Measurements from ENCODE around the gene NVL.

Gene NVL

GRCh38 chr1:224192082-224192788 lies 137.7 kb downstream of the NVL start:
- DNase-seq: no peak

DNA sequence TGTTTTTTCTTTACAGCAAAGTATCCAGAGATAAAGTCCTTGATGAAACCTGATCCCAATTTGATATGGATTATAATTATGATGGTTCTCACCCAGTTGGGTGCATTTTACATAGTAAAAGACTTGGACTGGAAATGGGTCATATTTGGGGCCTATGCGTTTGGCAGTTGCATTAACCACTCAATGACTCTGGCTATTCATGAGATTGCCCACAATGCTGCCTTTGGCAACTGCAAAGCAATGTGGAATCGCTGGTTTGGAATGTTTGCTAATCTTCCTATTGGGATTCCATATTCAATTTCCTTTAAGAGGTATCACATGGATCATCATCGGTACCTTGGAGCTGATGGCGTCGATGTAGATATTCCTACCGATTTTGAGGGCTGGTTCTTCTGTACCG lies 140.4 kb downstream of the NVL start:
- no peak for DNase-seq

DNA sequence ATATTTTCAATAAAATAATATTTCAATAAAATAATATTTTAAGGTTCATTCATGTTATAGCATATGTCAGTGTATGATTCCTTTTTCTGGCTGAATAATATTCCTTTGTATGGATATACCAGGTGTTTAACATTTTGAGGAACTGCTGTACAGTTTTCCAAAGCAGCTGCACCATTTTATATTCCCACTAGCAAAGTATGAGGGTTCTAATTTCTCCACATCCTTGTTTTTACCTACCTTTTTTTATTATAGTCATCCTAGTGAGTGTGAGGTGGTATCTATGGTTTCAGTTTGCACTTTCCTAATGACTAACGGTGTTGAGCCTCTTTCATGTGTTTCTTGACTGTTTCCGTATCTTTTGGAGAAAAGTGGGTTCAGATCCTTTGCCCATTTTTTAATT lies 141.7 kb downstream of the NVL start:
- DNase-seq: no peak

- no peak for DNase-seq
These were observed 144.8 kb downstream of the NVL start for GRCh38 chr1:224185208-224185607.

- peak; percentile 66 for DNase-seq
These were observed 146.2 kb downstream of the NVL start for GRCh38 chr1:224183591-224184312.

GRCh38 chr1:224182866-224183590 lies 146.9 kb downstream of the NVL start, which contains the start of gene DEGS1:
DEGS1 (plus strand) TSS chr1:224183240; CDS start chr1:224183337, 97 bp downstream.
- DNase-seq: peak; percentile 88

DNA sequence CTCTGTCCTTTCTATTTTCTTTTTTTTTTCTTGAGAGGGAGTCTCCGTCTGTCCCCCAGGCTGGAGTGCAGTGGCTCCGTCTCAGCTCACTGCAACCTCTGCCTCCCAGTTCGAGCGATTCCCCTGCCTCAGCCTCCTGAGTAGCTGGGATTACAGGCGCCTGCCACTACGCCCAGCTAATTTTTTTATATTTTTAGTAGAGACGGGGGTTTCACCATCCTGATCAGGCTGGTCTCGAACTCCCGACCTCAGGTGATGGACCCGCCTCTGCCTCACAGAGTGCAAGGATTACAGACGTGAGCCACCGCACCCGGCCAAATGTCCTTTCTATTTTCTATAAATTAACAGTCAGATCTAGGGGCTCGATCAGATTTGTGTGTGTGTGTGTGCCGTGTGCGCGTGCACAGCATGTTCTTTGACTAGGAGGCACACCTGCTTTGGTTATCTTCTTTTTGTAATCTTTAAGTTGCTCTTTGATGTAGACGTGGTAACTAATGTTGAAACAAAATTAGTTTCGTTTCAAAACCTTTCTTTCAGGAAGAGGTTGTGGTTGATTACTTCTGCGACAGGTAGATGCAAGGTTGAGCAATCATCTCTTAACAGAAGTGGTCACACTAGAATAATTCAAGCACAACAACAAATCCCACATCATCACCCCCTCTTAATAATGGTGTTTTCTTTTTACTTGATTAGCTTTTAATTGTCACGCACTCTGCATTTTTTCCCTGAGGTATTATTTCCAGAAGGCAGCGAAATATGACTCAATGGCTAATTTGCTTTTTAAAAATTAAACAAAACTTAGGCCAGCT lies 147.7 kb downstream of the NVL start:
- no peak for DNase-seq

DNA sequence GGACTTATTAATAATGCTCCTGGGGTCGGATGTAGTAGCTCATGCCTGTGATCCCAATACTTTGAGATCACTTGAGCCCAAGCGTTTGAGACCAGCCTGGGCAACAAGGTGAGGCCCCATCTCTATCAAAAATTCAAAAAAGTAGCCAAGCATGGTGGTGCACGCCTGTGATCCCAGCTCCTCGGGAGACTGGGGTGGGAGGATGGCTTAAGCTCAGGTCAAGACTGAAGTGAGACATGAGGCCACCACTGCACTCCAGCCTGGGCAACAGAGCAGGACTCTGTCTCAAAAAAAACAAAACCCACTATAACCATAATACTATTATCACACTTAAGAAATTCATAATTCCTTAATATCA lies 148.5 kb downstream of the NVL start:
- DNase-seq: no peak

- no peak for DNase-seq
These were observed 149.1 kb downstream of the NVL start for GRCh38 chr1:224180783-224181452.

GRCh38 chr1:224178894-224179293 lies 151.1 kb downstream of the NVL start:
- no peak for DNase-seq

- DNase-seq: no peak
These were observed 152.5 kb downstream of the NVL start for GRCh38 chr1:224177356-224177999.

Data from GDM1 (cell line).